Prostate gland (tissue), 2 donors: ENCODE results near the gene INAFM2.

Source experiments
- CTCF ChIP-seq, 4 experiments: fragments of 200-600 bp in 2 of 4; fragments of 450-650 bp in 2 of 4; sonication (generic) in 2 of 4; IDR thresholded peaks; 1 replicate in 3 of 4; 2 replicates in 1 of 4; pipeline ENCODE4 v1.5.1; 2016 to 2019; ENCODE audit warnings: antibody characterized with exemption in 4 of 4, mild to moderate bottlenecking in 2 of 4, moderate library complexity in 2 of 4
- POLR2A ChIP-seq: fragments of 450-650 bp; IDR thresholded peaks from one replicate; pipeline ENCODE4 v1.6.1; 2016; ENCODE audit warnings: antibody characterized with exemption, mild to moderate bottlenecking
- POLR2AphosphoS5 ChIP-seq: sonication (generic); formaldehyde crosslinking; IDR thresholded peaks from one replicate; pipeline ENCODE4 v1.6.1; 2017; ENCODE audit warnings: antibody characterized with exemption

GRCh38 chr15:40332113-40332781, 8.8 kb downstream of the INAFM2 start:
- TF ChIP-seq POLR2A (no peak), CTCF (IDR thresholded peaks at IDR 0.05) (no peak), POLR2AphosphoS5 (no peak)
